Suppressor macrophage treated with lipopolysaccharide for 1 hour (primary cell): ENCODE measurements around the gene ASIC3.

Experiments used
- DNase-seq, 3 donors: peaks; one replicate each; pipeline ENCODE4 v3.0.0-alpha.2; 2020 to 2022

ASIC3 gene

GRCh38 chr7:151074817-151075661 lies 26.7 kb downstream of the ASIC3 start:
- DNase-seq: no peak

- no peak for DNase-seq
These were observed 27.3 kb downstream of the ASIC3 start for GRCh38 chr7:151075662-151075971.

- no peak for DNase-seq
These were observed 27.7 kb downstream of the ASIC3 start for GRCh38 chr7:151075978-151076426.

- DNase-seq: peak in 2 of 3 donors; percentile 31 to 59
These were observed 28.8 kb downstream of the ASIC3 start for GRCh38 chr7:151076863-151077704.

GRCh38 chr7:151077705-151078232 lies 29.4 kb downstream of the ASIC3 start:
- DNase-seq: no peak

- DNase-seq: no peak
These were observed 30.1 kb downstream of the ASIC3 start for GRCh38 chr7:151078233-151079040.

GRCh38 chr7:151079199-151079910 lies 31.0 kb downstream of the ASIC3 start:
- no peak for DNase-seq

- peak in 1 of 3 donors; percentile 16 for DNase-seq
These were observed 31.8 kb downstream of the ASIC3 start for GRCh38 chr7:151080067-151080521.

- peak; percentile 93 to 97 (median 95) for DNase-seq
These were observed 32.3 kb downstream of the ASIC3 start, which contains the start of gene FASTK for GRCh38 chr7:151080522-151081169. Gene FASTK (minus strand): TSS chr7:151080809. CDS start chr7:151080766, 43 bp downstream.

- DNase-seq: no peak
These were observed 33.1 kb downstream of the ASIC3 start for GRCh38 chr7:151081170-151082101.

- DNase-seq: no peak
These were observed 34.1 kb downstream of the ASIC3 start for GRCh38 chr7:151082141-151083070.

- DNase-seq: peak; percentile 72 to 91 (median 79)
These were observed 34.9 kb downstream of the ASIC3 start, which contains the start of gene TMUB1 for GRCh38 chr7:151083071-151083823. Gene TMUB1 (minus strand): TSS chr7:151083493. CDS start chr7:151082563, 930 bp downstream.

GRCh38 chr7:151083824-151084160 lies 35.5 kb downstream of the ASIC3 start:
- no peak for DNase-seq

- no peak for DNase-seq
These were observed 37.0 kb downstream of the ASIC3 start for GRCh38 chr7:151085329-151085690.

- DNase-seq: peak; percentile 87 to 94 (median 88)
These were observed 37.6 kb downstream of the ASIC3 start, which contains the start of gene AGAP3 for GRCh38 chr7:151085691-151086620. Gene AGAP3 (plus strand): TSS chr7:151086475. CDS start chr7:151086742, 267 bp downstream.

- DNase-seq: peak; percentile 35 to 47 (median 36)
These were observed 38.5 kb downstream of the ASIC3 start for GRCh38 chr7:151086802-151087244.
